ENCODE results near the gene SLC35G3.

DNA sequence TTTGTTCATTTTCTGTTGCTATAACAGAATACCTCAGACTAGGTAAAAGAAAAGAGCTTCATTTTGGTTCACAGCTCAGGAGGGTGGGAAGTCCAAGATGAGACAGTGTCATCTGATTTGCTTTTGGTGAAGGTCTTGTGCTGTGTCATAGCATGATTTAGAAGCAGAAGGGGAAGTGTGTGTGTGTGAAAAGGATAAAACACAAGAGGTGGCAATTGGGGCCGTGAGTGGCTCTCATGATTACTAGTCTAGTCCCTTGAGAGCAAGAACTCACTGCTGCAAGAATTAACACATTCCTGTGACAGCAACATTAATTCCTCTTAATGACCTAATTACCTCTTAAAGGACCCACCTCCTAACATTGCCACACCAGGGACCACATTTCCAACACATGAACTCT lies 8.3 kb downstream of the SLC35G3 start:
- TF ChIP-seq CTCF (IDR thresholded peaks at IDR 0.05) = no peak
- no peak for TF ChIP-seq CHD2 (IDR thresholded peaks at IDR 0.05; ENCODE audit: low read length, partially characterized antibody)
- TF ChIP-seq POLR2AphosphoS5 (IDR thresholded peaks at IDR 0.05; ENCODE audit: low read depth, low read length) = no peak
- TF ChIP-seq EZH2phosphoT487 (IDR thresholded peaks at IDR 0.05; ENCODE audit: borderline replicate concordance, low read depth) = no peak
- TF ChIP-seq, protein P1, sequence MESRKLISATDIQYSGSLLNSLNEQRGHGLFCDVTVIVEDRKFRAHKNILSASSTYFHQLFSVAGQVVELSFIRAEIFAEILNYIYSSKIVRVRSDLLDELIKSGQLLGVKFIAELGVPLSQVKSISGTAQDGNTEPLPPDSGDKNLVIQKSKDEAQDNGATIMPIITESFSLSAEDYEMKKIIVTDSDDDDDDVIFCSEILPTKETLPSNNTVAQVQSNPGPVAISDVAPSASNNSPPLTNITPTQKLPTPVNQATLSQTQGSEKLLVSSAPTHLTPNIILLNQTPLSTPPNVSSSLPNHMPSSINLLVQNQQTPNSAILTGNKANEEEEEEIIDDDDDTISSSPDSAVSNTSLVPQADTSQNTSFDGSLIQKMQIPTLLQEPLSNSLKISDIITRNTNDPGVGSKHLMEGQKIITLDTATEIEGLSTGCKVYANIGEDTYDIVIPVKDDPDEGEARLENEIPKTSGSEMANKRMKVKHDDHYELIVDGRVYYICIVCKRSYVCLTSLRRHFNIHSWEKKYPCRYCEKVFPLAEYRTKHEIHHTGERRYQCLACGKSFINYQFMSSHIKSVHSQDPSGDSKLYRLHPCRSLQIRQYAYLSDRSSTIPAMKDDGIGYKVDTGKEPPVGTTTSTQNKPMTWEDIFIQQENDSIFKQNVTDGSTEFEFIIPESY (IDR thresholded peaks at IDR 0.05; ENCODE audit: borderline replicate concordance, low read depth) = no peak
- TF ChIP-seq TAF1 (IDR thresholded peaks at IDR 0.05; ENCODE audit: borderline replicate concordance, low read depth, low read length) = no peak
- no peak for TF ChIP-seq EP300 (IDR thresholded peaks at IDR 0.05; ENCODE audit: borderline replicate concordance in 1 of 2, low read depth in 1 of 2, low read length in 1 of 2)
- TF ChIP-seq JUND (IDR thresholded peaks at IDR 0.05) = no peak
- no peak for TF ChIP-seq USF2 (IDR thresholded peaks at IDR 0.05; ENCODE audit: borderline replicate concordance, low read depth, low read length)
- no peak for TF ChIP-seq FOXJ3 (CRISPR knock-in tag; IDR thresholded peaks at IDR 0.05)
- TF ChIP-seq RFX5 (IDR thresholded peaks at IDR 0.05; ENCODE audit: low read length) = no peak
